Measurements from ENCODE around the gene RCSD1. TPM values are rescaled to one million over a fixed set of nuclear protein-coding genes. Genes with fewer than 3 reads are reported as not detected.

RCSD1 gene
- total RNA-seq, 2 experiments from 2014 or later, result 27.3 to 27.9 TPM

DNA sequence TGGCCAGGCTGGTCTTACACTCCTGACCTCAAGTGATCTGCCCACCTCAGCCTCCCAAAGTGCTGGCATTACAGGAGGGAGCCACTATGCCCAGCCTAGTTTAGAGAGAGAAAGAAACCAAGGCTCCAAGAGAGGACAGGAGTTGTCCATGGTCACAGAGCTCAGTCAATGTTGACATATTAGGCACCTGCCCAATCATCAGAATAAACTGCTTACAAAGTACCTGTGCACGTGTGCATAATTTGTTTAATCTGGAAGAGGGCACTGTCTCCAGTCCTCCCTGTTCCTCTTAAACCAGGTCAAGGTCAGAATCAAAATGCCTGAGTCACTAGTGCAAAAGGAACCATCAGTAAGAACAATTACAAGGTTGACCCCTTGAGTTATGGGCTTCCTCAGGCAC, 71.5 kb downstream of the RCSD1 start:
- Mint-ChIP-seq H3K4me3 (no peak overlapping the region), H3K27ac (no peak overlapping the region), H3K27me3 (ENCODE audit: low read depth) (no peaks in the 10 kb centered on the region), H3K9me3 (no peaks in the 10 kb centered on the region), H3K4me1 (ENCODE audit: low read depth) (no peaks in the 10 kb centered on the region), H3K36me3 (ENCODE audit: low read depth) (peaks cover 25% of the 10 kb centered on the region)
- intact Hi-C loops (cut with micrococcal nuclease), result no loop called here
- no peak for DNase-seq
- CTCF ChIA-PET, result interaction anchor here (0.7 kb wide), 1 partner anchor 168 kb away, joined by 3 read pairs; no protein-coding TSS in a partner anchor

GRCh38 chr1:167703557-167703956, 73.5 kb downstream of the RCSD1 start:
- no peak overlapping the region for H3K4me3 Mint-ChIP-seq
- CTCF ChIA-PET, result interaction anchor here (1.7 kb wide), 1 partner anchor 11 kb away, joined by 4 read pairs; no protein-coding TSS in a partner anchor
- intact Hi-C loops (cut with micrococcal nuclease), result no loop called here
- peaks cover 13% of the 10 kb centered on the region for H3K36me3 Mint-ChIP-seq (ENCODE audit: low read depth)
- no peaks in the 10 kb centered on the region for H3K27me3 Mint-ChIP-seq (ENCODE audit: low read depth)
- H3K9me3 Mint-ChIP-seq, result no peaks in the 10 kb centered on the region
- DNase-seq, result no peak
- H3K4me1 Mint-ChIP-seq (ENCODE audit: low read depth), result peaks cover 16% of the 10 kb centered on the region
- H3K27ac Mint-ChIP-seq, result no peak overlapping the region

DNA sequence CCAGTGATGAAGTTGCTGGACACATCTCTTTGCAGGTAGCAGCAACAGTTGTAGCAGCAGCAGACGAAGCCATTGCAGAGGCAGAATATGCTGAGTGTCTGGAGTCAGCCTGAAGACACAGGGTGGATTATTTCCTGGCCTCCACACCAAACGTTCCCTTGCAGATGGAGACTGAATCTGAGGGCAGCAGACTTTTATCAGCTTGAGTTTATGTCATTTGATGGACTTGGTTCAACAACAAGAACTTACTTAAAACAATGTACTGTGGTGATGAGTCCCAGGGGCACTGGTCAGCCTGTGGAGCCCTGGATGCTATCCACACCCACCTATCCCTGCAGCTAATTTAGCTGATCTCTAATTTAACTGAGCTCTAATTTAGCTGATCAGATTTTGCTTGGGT, 74.7 kb downstream of the RCSD1 start:
- no peak for DNase-seq
- intact Hi-C loops (cut with micrococcal nuclease), result no loop called here
- Mint-ChIP-seq H3K4me1 (ENCODE audit: low read depth) (peaks cover 24% of the 10 kb centered on the region), H3K27me3 (ENCODE audit: low read depth) (no peaks in the 10 kb centered on the region), H3K4me3 (no peak overlapping the region), H3K36me3 (ENCODE audit: low read depth) (peaks cover 8% of the 10 kb centered on the region), H3K9me3 (no peaks in the 10 kb centered on the region), H3K27ac (no peak overlapping the region)
- CTCF ChIA-PET, result interaction anchor here (1.3 to 3.2 kb wide), 3 partner anchors 10 to 17 kb away, joined by 4 to 17 read pairs (median 4); no protein-coding TSS in a partner anchor

GRCh38 chr1:167705250-167705649, 75.2 kb downstream of the RCSD1 start:
- Mint-ChIP-seq H3K36me3 (ENCODE audit: low read depth) (peaks cover 3% of the 10 kb centered on the region), H3K9me3 (no peaks in the 10 kb centered on the region), H3K4me1 (ENCODE audit: low read depth) (peaks cover 24% of the 10 kb centered on the region), H3K27me3 (ENCODE audit: low read depth) (no peaks in the 10 kb centered on the region), H3K4me3 (no peak overlapping the region), H3K27ac (no peak overlapping the region)
- CTCF ChIA-PET, result interaction anchor here (1.3 to 3.2 kb wide), 2 partner anchors 11 to 17 kb away, joined by 4 to 17 read pairs; no protein-coding TSS in a partner anchor
- intact Hi-C loops (cut with micrococcal nuclease), result no loop called here
- DNase-seq, result no peak

- no peak for DNase-seq
- no peak overlapping the region for H3K4me3 Mint-ChIP-seq
- no peaks in the 10 kb centered on the region for H3K27me3 Mint-ChIP-seq (ENCODE audit: low read depth)
- H3K9me3 Mint-ChIP-seq, result no peaks in the 10 kb centered on the region
- CTCF ChIA-PET, result interaction anchor here (1.2 to 3.2 kb wide), 2 partner anchors 8 to 18 kb away, joined by 4 to 17 read pairs; no protein-coding TSS in a partner anchor
- H3K27ac Mint-ChIP-seq, result no peak overlapping the region
- intact Hi-C loops (cut with micrococcal nuclease), result no loop called here
- peaks cover 3% of the 10 kb centered on the region for H3K36me3 Mint-ChIP-seq (ENCODE audit: low read depth)
- peaks cover 24% of the 10 kb centered on the region for H3K4me1 Mint-ChIP-seq (ENCODE audit: low read depth)
These were observed 76.3 kb downstream of the RCSD1 start for GRCh38 chr1:167706363-167706762.

GRCh38 chr1:167706931-167707877, 77.2 kb downstream of the RCSD1 start:
- intact Hi-C loops (cut with micrococcal nuclease), result no loop called here
- DNase-seq, result no peak
- Mint-ChIP-seq H3K27me3 (ENCODE audit: low read depth) (no peaks in the 10 kb centered on the region), H3K9me3 (no peaks in the 10 kb centered on the region), H3K4me1 (ENCODE audit: low read depth) (peaks cover 24% of the 10 kb centered on the region), H3K4me3 (no peak overlapping the region), H3K36me3 (ENCODE audit: low read depth) (peaks cover 3% of the 10 kb centered on the region), H3K27ac (peak overlapping the region; percentile 47)
- CTCF ChIA-PET, result interaction anchor here (0.7 to 3.2 kb wide), 8 partner anchors 9 to 636 kb away, joined by 3 to 17 read pairs (median 4); partner anchors contain the start of gene CREG1

- Mint-ChIP-seq H3K27me3 (ENCODE audit: low read depth) (no peaks in the 10 kb centered on the region), H3K9me3 (no peaks in the 10 kb centered on the region), H3K4me3 (no peak overlapping the region), H3K27ac (peak overlapping the region; percentile 47), H3K4me1 (ENCODE audit: low read depth) (peaks cover 24% of the 10 kb centered on the region), H3K36me3 (ENCODE audit: low read depth) (peaks cover under 1% of the 10 kb centered on the region)
- peak; percentile 52 for DNase-seq
- CTCF ChIA-PET, result interaction anchor here (0.6 to 1.7 kb wide), 6 partner anchors 8 to 635 kb away, joined by 3 to 4 read pairs (median 3); partner anchors contain the start of gene CREG1
- intact Hi-C loops (cut with micrococcal nuclease), result no loop called here
These were observed 77.9 kb downstream of the RCSD1 start for GRCh38 chr1:167707942-167708341.

DNA sequence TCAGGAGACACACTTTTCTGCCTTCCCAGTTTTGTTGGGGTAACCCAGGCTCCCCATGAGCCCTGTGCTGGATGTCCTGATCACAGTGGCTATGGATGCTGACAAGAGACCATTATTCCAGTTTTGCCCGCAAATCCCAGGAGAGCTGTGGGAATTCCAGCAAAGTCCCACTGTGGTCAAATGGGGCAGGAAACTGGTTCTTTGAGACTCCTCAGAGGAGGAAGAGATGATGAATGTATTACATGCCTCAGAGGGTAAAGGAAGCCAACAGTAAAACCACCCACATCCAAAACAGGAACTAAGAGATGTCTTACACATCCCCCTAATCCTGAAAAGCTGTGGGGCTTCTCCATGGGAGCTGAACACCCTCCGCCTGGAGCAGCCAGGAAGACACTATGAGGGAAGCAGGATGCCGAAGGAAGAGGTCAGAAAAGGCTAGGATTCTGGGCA, 78.9 kb downstream of the RCSD1 start:
- peak overlapping the region; percentile 52 for H3K27ac Mint-ChIP-seq
- DNase-seq, result no peak
- H3K9me3 Mint-ChIP-seq, result no peaks in the 10 kb centered on the region
- H3K4me1 Mint-ChIP-seq (ENCODE audit: low read depth), result peaks cover 33% of the 10 kb centered on the region
- intact Hi-C loops (cut with micrococcal nuclease), result no loop called here
- CTCF ChIA-PET, result interaction anchor here (0.6 to 1.3 kb wide), 3 partner anchors 86 to 168 kb away, joined by 3 read pairs; no protein-coding TSS in a partner anchor
- no peak overlapping the region for H3K4me3 Mint-ChIP-seq
- H3K36me3 Mint-ChIP-seq (ENCODE audit: low read depth), result no peaks in the 10 kb centered on the region
- no peaks in the 10 kb centered on the region for H3K27me3 Mint-ChIP-seq (ENCODE audit: low read depth)

DNA sequence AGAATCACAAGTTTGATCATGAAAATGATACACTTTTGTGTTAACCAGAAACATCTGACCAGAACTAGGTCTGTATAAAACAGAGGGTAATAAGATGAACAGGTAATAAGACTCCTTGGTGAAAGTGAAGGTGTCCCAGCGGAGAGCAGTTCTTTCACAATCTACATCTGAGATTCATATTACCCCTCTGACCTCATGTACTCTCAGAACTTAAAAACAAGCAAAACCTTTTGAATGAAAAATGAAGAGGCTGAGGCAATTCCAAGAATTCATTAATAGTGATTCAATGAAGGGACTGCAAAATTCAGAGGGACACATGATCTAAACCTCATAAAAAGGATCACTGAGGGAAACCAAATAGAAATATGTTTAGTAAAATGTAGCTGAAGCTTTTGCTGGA, 80.8 kb downstream of the RCSD1 start:
- no peak overlapping the region for H3K27ac Mint-ChIP-seq
- DNase-seq, result no peak
- CTCF ChIA-PET, result interaction anchor here (1.1 to 1.2 kb wide), 2 partner anchors 23 to 109 kb away, joined by 3 to 4 read pairs; no protein-coding TSS in a partner anchor

DNA sequence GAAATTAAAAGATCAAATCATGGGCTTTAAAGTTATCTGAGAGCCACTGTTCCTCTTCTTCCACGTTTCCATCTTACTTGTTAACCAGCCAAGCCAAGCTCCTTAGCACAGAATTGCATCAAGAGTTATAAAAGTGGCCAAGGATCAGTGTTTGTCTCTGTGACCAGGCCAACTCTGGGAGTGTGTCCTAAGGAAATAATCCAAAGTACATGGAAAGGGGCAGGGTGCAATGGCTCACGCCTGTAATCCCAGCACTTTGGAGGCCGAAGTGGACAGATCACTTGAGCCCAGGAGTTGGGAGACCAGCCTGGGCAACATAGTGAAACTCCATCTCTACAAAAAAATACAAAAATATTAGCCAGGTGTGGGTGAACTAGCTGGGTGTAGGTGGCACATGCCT, 81.8 kb downstream of the RCSD1 start:
- Mint-ChIP-seq H3K36me3 (ENCODE audit: low read depth) (peaks cover 3% of the 10 kb centered on the region), H3K27ac (no peak overlapping the region), H3K4me3 (no peak overlapping the region), H3K4me1 (ENCODE audit: low read depth) (peaks cover 35% of the 10 kb centered on the region), H3K9me3 (no peaks in the 10 kb centered on the region), H3K27me3 (ENCODE audit: low read depth) (peaks cover 5% of the 10 kb centered on the region)
- intact Hi-C loops (cut with micrococcal nuclease), result no loop called here
- no peak for DNase-seq
- CTCF ChIA-PET, result interaction anchor here (1.1 to 1.2 kb wide), 2 partner anchors 24 to 110 kb away, joined by 3 to 4 read pairs; no protein-coding TSS in a partner anchor

More for the DNA sequence above, 80.8 kb downstream of the RCSD1 start:
- Mint-ChIP-seq H3K36me3 (ENCODE audit: low read depth) (peaks cover 3% of the 10 kb centered on the region), H3K27me3 (ENCODE audit: low read depth) (peaks cover 5% of the 10 kb centered on the region), H3K4me3 (no peak overlapping the region), H3K9me3 (no peaks in the 10 kb centered on the region), H3K4me1 (ENCODE audit: low read depth) (peaks cover 34% of the 10 kb centered on the region)
- intact Hi-C loops (cut with micrococcal nuclease), result no loop called here

GRCh38 chr1:167713330-167714081, 83.5 kb downstream of the RCSD1 start:
- H3K9me3 Mint-ChIP-seq, result no peaks in the 10 kb centered on the region

More at GRCh38 chr1:167713330-167714081, 83.5 kb downstream of the RCSD1 start:
- DNase-seq, result peak; percentile 31
- H3K27me3 Mint-ChIP-seq (ENCODE audit: low read depth), result peaks cover 5% of the 10 kb centered on the region
- intact Hi-C loops (cut with micrococcal nuclease), result loop anchor here (2.0 kb wide), 3 partner anchors 85 to 369 kb away; no protein-coding TSS in a partner anchor
- CTCF ChIA-PET, result interaction anchor here (0.8 to 3.7 kb wide), 5 partner anchors 26 to 368 kb away, joined by 3 to 18 read pairs (median 7); no protein-coding TSS in a partner anchor
- peaks cover 24% of the 10 kb centered on the region for H3K4me1 Mint-ChIP-seq (ENCODE audit: low read depth)
- H3K27ac Mint-ChIP-seq, result peak overlapping the region; percentile 80
- H3K4me3 Mint-ChIP-seq, result peak overlapping the region; percentile 79
- H3K36me3 Mint-ChIP-seq (ENCODE audit: low read depth), result peaks cover 3% of the 10 kb centered on the region
